BE2C (cell line): ENCODE data around the gene DCHS2.

Experiments
- DNase-seq: peaks from one replicate; pipeline ENCODE4 v3.0.0-alpha.2; 2020
- H3K27me3 ChIP-seq: fragments of 250-450 bp; sonication (Bioruptor Pico); 2 replicates; pipeline ENCODE4 v1.5.1; 2020; ENCODE audit warnings: mild to moderate bottlenecking
- H3K36me3 ChIP-seq: fragments of 250-450 bp; sonication (Bioruptor Pico); 2 replicates; pipeline ENCODE4 v1.5.1; 2020; ENCODE audit warnings: mild to moderate bottlenecking
- H3K4me1 ChIP-seq: fragments of 250-450 bp; sonication (Bioruptor Pico); 2 replicates; pipeline ENCODE4 v1.5.1; 2020
- H3K4me3 ChIP-seq: 2 replicates; pipeline ENCODE4 v1.5.1; 2011; ENCODE audit warnings: low read depth, low read length
- H3K9me3 ChIP-seq: fragments of 250-450 bp; sonication (Bioruptor Pico); 2 replicates; pipeline ENCODE4 v1.5.1; 2020
- CTCF ChIP-seq: IDR thresholded peaks from 2 replicates; pipeline ENCODE4 v1.5.1; 2012; ENCODE audit warnings: mild to moderate bottlenecking, low read depth, low read length

DCHS2 gene

GRCh38 chr4:154183264-154183663 lies 308.3 kb downstream of the DCHS2 start:
- H3K4me1 ChIP-seq: no peaks in the 10 kb centered on the region
- no peaks in the 10 kb centered on the region for H3K27me3 ChIP-seq
- no peaks in the 10 kb centered on the region for H3K36me3 ChIP-seq
- no peak for DNase-seq
- no peak overlapping the region for H3K4me3 ChIP-seq
- no peaks in the 10 kb centered on the region; the same call in 1 of the 2 replicates for H3K9me3 ChIP-seq
- no peak for TF ChIP-seq CTCF
